ENCODE data around the gene LRSAM1. TPM values are rescaled to one million over a fixed set of nuclear protein-coding genes. Genes with fewer than 3 reads are reported as not detected.

The LRSAM1 gene
- total and polyA plus RNA-seq, 7 donors, result 8.3 to 17.7 (median 13.3) TPM

DNA sequence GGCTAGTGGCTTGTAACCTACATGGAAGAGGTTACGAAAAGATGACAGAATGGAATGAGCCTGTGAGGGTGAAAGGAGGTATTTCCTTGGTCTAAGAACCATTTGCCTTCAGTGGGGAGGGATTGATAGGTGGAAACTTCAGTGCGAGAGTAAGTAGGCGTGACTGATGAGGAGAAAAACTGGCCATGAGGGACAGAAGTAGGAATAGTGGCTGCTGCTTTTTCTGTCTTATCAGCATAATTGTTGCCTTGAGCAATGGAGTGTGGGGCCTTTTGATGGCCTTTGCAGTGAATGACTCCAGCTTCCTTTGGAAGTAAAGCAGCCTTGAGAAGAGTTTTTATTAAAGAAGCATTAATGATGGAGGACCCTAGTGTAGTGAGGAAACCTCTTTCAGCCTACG lies 36.2 kb upstream of the LRSAM1 start:
- no peak overlapping the region for H3K27ac ChIP-seq

DNA sequence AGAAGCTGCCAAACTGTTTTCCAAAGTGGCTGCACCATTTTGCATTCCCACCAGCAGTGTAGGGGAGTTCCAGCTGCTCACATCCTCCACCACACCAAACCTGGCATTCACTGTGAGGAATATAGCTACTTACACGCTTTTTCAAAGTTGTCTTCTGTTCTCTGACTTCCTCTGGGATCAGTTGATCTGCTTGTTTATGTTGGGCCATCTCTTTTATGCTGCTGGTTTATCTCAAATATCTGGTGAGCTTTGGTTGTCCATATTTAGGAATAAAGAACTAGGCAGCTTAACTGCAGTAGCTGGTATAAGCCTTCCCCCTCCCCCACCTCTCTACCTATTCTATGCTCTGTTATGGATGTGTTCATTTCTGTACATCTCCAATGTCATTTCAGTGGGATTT lies 35.7 kb upstream of the LRSAM1 start:
- Histone ChIP-seq H3K4me3 (no peak overlapping the region), H3K27ac (no peak overlapping the region), H3K27me3 (ENCODE audit: insufficient read depth in 3 of 3, low read length in 2 of 3) (no peaks in the 10 kb centered on the region), H3K36me3 (ENCODE audit: insufficient read depth in 1 of 2, low read depth in 1 of 2) (no peaks in the 10 kb centered on the region), H3K4me1 (peaks cover 5% of the 10 kb centered on the region), H3K9me3 (no peaks in the 10 kb centered on the region)
- WGBS, 3 donors, result 75 to 90% (median 80%) methylated on average over 1 of the region's 1 CpG
- ATAC-seq, result no peak
- no peak for DNase-seq
- TF ChIP-seq, protein P1, sequence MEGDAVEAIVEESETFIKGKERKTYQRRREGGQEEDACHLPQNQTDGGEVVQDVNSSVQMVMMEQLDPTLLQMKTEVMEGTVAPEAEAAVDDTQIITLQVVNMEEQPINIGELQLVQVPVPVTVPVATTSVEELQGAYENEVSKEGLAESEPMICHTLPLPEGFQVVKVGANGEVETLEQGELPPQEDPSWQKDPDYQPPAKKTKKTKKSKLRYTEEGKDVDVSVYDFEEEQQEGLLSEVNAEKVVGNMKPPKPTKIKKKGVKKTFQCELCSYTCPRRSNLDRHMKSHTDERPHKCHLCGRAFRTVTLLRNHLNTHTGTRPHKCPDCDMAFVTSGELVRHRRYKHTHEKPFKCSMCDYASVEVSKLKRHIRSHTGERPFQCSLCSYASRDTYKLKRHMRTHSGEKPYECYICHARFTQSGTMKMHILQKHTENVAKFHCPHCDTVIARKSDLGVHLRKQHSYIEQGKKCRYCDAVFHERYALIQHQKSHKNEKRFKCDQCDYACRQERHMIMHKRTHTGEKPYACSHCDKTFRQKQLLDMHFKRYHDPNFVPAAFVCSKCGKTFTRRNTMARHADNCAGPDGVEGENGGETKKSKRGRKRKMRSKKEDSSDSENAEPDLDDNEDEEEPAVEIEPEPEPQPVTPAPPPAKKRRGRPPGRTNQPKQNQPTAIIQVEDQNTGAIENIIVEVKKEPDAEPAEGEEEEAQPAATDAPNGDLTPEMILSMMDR (IDR thresholded peaks at IDR 0.05), result no peak
- intact Hi-C loops (cut with DNase I), result no loop called here

More for the DNA sequence above, 36.2 kb upstream of the LRSAM1 start:
- no peaks in the 10 kb centered on the region for H3K27me3 ChIP-seq (ENCODE audit: insufficient read depth in 3 of 3, low read length in 2 of 3)
- no peak overlapping the region for H3K4me3 ChIP-seq
- H3K4me1 ChIP-seq, result peaks cover 5% of the 10 kb centered on the region
- TF ChIP-seq, protein P1 (IDR thresholded peaks at IDR 0.05), result no peak
- ATAC-seq (no peak), DNase-seq (no peak)
- H3K9me3 ChIP-seq, result no peaks in the 10 kb centered on the region
- no peaks in the 10 kb centered on the region for H3K36me3 ChIP-seq (ENCODE audit: insufficient read depth in 1 of 2, low read depth in 1 of 2)
- WGBS, 3 donors, result 80 to 88% (median 86%) methylated on average over 4 of the region's 4 CpGs
- intact Hi-C loops (cut with DNase I), result no loop called here

DNA sequence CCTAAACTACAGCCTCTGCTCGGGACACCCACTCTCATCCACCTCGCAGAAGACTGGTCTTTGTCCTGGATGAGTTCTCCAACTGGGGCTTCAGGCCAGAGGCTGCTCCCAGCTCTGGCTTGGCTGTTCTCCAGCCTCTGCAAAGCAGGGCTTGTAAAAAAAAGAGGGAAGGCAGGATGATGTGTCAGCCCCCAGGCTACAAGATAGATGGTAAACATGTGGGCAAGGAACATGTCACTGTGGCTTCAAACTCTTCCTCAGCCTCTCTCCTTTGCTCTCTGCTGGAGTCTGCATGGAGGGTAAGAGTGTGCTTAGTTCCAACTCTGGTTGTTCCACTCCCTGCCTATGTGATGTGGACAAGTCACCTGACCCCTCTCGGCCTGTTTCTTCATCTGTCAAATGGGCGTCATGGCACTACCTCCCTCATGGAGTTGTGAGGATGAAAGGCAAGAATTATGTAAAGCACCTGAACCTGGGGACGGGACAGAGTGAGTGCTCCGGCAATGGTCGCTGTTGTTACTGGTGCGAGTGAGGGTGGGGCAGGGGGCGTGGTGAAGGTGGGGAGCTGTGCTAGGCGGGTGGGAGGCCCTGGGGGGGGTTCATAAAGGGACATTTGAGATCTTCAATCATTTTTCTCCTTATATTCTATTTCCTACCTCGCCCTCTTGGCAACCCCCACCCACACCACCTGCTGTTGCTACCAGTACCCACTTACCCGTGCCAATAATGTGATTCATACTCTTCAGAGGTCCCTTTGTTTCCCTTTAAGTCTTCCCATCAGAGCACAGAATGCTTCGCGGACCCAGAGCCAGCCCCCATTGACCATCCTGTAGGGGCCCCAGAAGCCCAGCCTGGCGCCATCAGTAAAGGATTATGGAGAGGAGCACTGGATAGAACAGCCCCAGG lies 33.9 kb upstream of the LRSAM1 start:
- WGBS, 3 donors, result 42 to 58% (median 56%) methylated on average over 15 of the region's 15 CpGs
- Histone ChIP-seq H3K27ac (no peak overlapping the region), H3K4me1 (peaks cover 11% of the 10 kb centered on the region), H3K27me3 (ENCODE audit: insufficient read depth in 3 of 3, low read length in 2 of 3) (no peaks in the 10 kb centered on the region), H3K4me3 (no peak overlapping the region), H3K36me3 (ENCODE audit: insufficient read depth in 1 of 2, low read depth in 1 of 2) (no peaks in the 10 kb centered on the region), H3K9me3 (no peaks in the 10 kb centered on the region)
- intact Hi-C loops (cut with DNase I), result no loop called here
- ATAC-seq (peak; percentile 19 to 37 (median 33)), DNase-seq (no peak)
- TF ChIP-seq, protein P1 (IDR thresholded peaks at IDR 0.05), result no peak

DNA sequence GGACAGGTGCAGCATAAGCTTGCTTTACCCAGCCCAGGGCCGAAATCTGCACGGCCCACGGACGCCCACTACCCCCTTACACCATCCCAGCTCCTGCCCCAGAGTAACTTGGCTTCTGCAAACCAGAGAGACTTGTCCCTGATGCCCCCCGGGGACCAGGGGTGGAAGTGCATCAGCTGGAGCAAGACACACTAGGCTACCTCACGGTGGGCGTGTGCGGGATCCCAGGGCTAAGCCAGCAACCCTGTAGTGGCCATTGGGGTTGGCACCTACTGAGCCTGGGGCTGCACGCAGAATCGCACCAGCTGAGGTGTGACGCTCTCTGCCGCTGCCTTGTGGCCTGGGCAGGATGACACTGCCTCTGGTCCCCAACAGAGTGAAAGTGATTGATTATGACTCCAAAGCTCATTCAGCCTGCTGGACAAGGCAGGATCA lies 33.3 kb upstream of the LRSAM1 start:
- H3K9me3 ChIP-seq, result no peaks in the 10 kb centered on the region
- ATAC-seq, result peak; percentile 26 to 71 (median 64)
- TF ChIP-seq, protein P1 (IDR thresholded peaks at IDR 0.05), result peak; percentile 26
- WGBS, 3 donors, result 43 to 53% (median 45%) methylated on average over 12 of the region's 12 CpGs
- intact Hi-C loops (cut with DNase I), result no loop called here
- peak; percentile 30 to 58 for DNase-seq
- H3K4me1 ChIP-seq, result peaks cover 16% of the 10 kb centered on the region
- H3K4me3 ChIP-seq, result no peak overlapping the region
- no peaks in the 10 kb centered on the region for H3K36me3 ChIP-seq (ENCODE audit: insufficient read depth in 1 of 2, low read depth in 1 of 2)
- no peak overlapping the region for H3K27ac ChIP-seq
- no peaks in the 10 kb centered on the region for H3K27me3 ChIP-seq (ENCODE audit: insufficient read depth in 3 of 3, low read length in 2 of 3)

Measured in psoas muscle (tissue), 8 donors.